H1 (cell line): ENCODE data around the gene INO80. TPM values are rescaled to one million over a fixed set of nuclear protein-coding genes. Genes with fewer than 3 reads are reported as not detected.

Experiments
- CTCF ChIA-PET: fragments of 300-600 bp; sonication (Branson Sonifier 250); formaldehyde crosslinking; loops from one replicate; lab custom pipeline; 2021; ENCODE audit not compliant: partially characterized antibody; lab: Charles Lee
- POLR2A ChIA-PET: fragments of 300-600 bp; sonication (Branson Sonifier 250); formaldehyde crosslinking; loops from one replicate; lab custom pipeline; 2021; ENCODE audit warnings: inconsistent platforms; ENCODE audit not compliant: partially characterized antibody; lab: Charles Lee
- DNase-seq, 2 experiments: peaks; one replicate each; pipeline versions ENCODE4 v3.0.0 to v3.0.0-alpha.2; 2010 to 2022; ENCODE audit warnings: low spot score in 2 of 2, low read depth in 1 of 2, mixed read lengths in 1 of 2
- FAIRE-seq: peaks from 2 replicates; lab custom pipeline; 2011; peaks lifted over from hg19 to GRCh38; lab: Jason Lieb, UNC
- H2AFZ ChIP-seq: 2 replicates; pipeline ENCODE4 v1.8.1; 2012; ENCODE audit warnings: low read length, inconsistent platforms
- H2AK5ac ChIP-seq: 2 replicates; pipeline ENCODE4 v1.6.1; 2013; ENCODE audit warnings: low read depth, low read length
- H2BK120ac ChIP-seq: replicated peaks from 2 replicates; pipeline ENCODE3; 2013; ENCODE audit warnings: low read depth, low read length, inconsistent platforms
- H2BK12ac ChIP-seq: 2 replicates; pipeline ENCODE4 v1.6.1; 2013; ENCODE audit warnings: low read depth, low read length
- H2BK15ac ChIP-seq: 2 replicates; pipeline ENCODE4 v1.6.1; 2013; ENCODE audit warnings: low read length
- H2BK20ac ChIP-seq: 2 replicates; pipeline ENCODE4 v1.6.1; 2013; ENCODE audit warnings: low read length
- H2BK5ac ChIP-seq: 2 replicates; pipeline ENCODE4 v1.6.1; 2013; ENCODE audit warnings: low read depth, low read length
- H3K14ac ChIP-seq: 2 replicates; pipeline ENCODE4 v1.6.1; 2013; ENCODE audit warnings: inconsistent platforms; ENCODE audit not compliant: insufficient read length
- H3K18ac ChIP-seq: 2 replicates; pipeline ENCODE4 v1.6.1; 2013; ENCODE audit warnings: low read length; ENCODE audit errors: extremely low read depth
- H3K23ac ChIP-seq: 2 replicates; pipeline ENCODE4 v1.6.1; 2013; ENCODE audit warnings: inconsistent platforms; ENCODE audit not compliant: insufficient read length
- H3K23me2 ChIP-seq: 2 replicates; pipeline ENCODE4 v1.6.1; 2013; ENCODE audit warnings: low read depth, low read length
- H3K27ac ChIP-seq: 2 replicates; pipeline ENCODE4 v1.6.1; 2011; ENCODE audit warnings: low read depth, low read length, inconsistent platforms
- H3K27me3 ChIP-seq, 4 experiments: replicated peaks in 1 of 4; 1 replicate in 1 of 4; 2 replicates in 3 of 4; pipeline versions ENCODE4 v1.6.1 to v1.8.1; 2011 to 2013; ENCODE audit warnings: low read length in 3 of 4, mild to moderate bottlenecking in 3 of 4, inconsistent platforms in 2 of 4, mixed read lengths in 2 of 4, moderate library complexity in 1 of 4; ENCODE audit not compliant: control insufficient read depth in 3 of 4, insufficient read depth in 3 of 4; ENCODE audit errors: extremely low read depth in 1 of 4
- H3K36me3 ChIP-seq, 4 experiments: 2 replicates each; pipeline versions ENCODE4 v1.6.1 to v1.8.1; 2011 to 2013; ENCODE audit warnings: mild to moderate bottlenecking in 4 of 4, low read length in 3 of 4, moderate library complexity in 2 of 4, control low read depth in 1 of 4, inconsistent platforms in 1 of 4; ENCODE audit not compliant: insufficient read depth in 4 of 4, control insufficient read depth in 2 of 4
- H3K4ac ChIP-seq: replicated peaks from 2 replicates; pipeline ENCODE3; 2013; ENCODE audit warnings: low read length, low read depth, mixed read lengths, inconsistent platforms; ENCODE audit not compliant: insufficient read length
- H3K4me1 ChIP-seq, 4 experiments: replicated peaks in 1 of 4; 1 replicate in 1 of 4; 2 replicates in 3 of 4; pipeline versions ENCODE4 v1.6.1 to v1.8.1; 2011 to 2013; ENCODE audit warnings: low read length in 3 of 4, inconsistent platforms in 2 of 4, mixed read lengths in 1 of 4; ENCODE audit not compliant: insufficient read depth in 4 of 4, control insufficient read depth in 3 of 4
- H3K4me2 ChIP-seq, 2 experiments: 2 replicates each; pipeline versions ENCODE4 v1.6.1 to v1.8.1; 2011 to 2013; ENCODE audit warnings: low read depth in 2 of 2, low read length in 2 of 2, control low read depth in 1 of 2, inconsistent platforms in 1 of 2, mild to moderate bottlenecking in 1 of 2; ENCODE audit not compliant: insufficient read depth in 1 of 2
- H3K4me3 ChIP-seq, 4 experiments: fragments of 200-600, 300-600 bp in 1 of 4; sonication (generic), shearing (Covaris generic), sonication (Bioruptor Twin) in 1 of 4; 2 replicates each; pipeline versions ENCODE4 v1.5.1 to v1.8.1; 2011 to 2016; ENCODE audit warnings: low read length in 4 of 4, low read depth in 3 of 4, control low read depth in 2 of 4, inconsistent platforms in 2 of 4, mild to moderate bottlenecking in 2 of 4, mixed read lengths in 1 of 4, moderate library complexity in 1 of 4; ENCODE audit not compliant: insufficient read depth in 2 of 4; ENCODE audit errors: extremely low read depth in 1 of 4
- H3K56ac ChIP-seq: replicated peaks from 2 replicates; pipeline ENCODE3; 2013; ENCODE audit warnings: low read depth, mild to moderate bottlenecking, mixed read lengths, low read length, inconsistent platforms; ENCODE audit not compliant: insufficient read length
- H3K79me1 ChIP-seq: 2 replicates; pipeline ENCODE4 v1.6.1; 2013; ENCODE audit warnings: low read depth, low read length, control low read depth
- H3K79me2 ChIP-seq, 2 experiments: 2 replicates each; pipeline versions ENCODE4 v1.6.1 to v1.8.1; 2012 to 2013; ENCODE audit warnings: low read length in 2 of 2, mild to moderate bottlenecking in 2 of 2, inconsistent platforms in 1 of 2; ENCODE audit not compliant: insufficient read depth in 2 of 2, control insufficient read depth in 1 of 2
- H3K9ac ChIP-seq, 4 experiments: replicated peaks in 1 of 4; 1 replicate in 1 of 4; 2 replicates in 3 of 4; pipeline versions ENCODE4 v1.6.1 to v1.8.1; 2011 to 2013; ENCODE audit warnings: low read depth in 3 of 4, low read length in 3 of 4, control low read depth in 2 of 4, mild to moderate bottlenecking in 2 of 4, moderate library complexity in 2 of 4, inconsistent platforms in 1 of 4; ENCODE audit errors: extremely low read depth in 1 of 4
- H3K9me3 ChIP-seq, 2 experiments: 2 replicates each; pipeline versions ENCODE4 v1.6.1 to v1.8.1; 2012 to 2013; ENCODE audit warnings: mild to moderate bottlenecking in 2 of 2, moderate library complexity in 2 of 2, control low read depth in 1 of 2, inconsistent platforms in 1 of 2, low read depth in 1 of 2, low read length in 1 of 2, mixed read lengths in 1 of 2; ENCODE audit not compliant: insufficient read depth in 2 of 2
- H4K20me1 ChIP-seq, 2 experiments: replicated peaks in 1 of 2; 2 replicates each; pipeline versions ENCODE3 to v1.8.1; 2011 to 2013; ENCODE audit warnings: inconsistent platforms in 2 of 2, low read length in 2 of 2, mild to moderate bottlenecking in 1 of 2; ENCODE audit not compliant: insufficient read depth in 2 of 2, control insufficient read depth in 1 of 2
- H4K5ac ChIP-seq: 2 replicates; pipeline ENCODE4 v1.6.1; 2013; ENCODE audit warnings: low read length, low read depth, mixed read lengths, inconsistent platforms; ENCODE audit not compliant: insufficient read length
- H4K8ac ChIP-seq: 2 replicates; pipeline ENCODE4 v1.8.0; 2013; ENCODE audit warnings: mild to moderate bottlenecking, moderate library complexity, low read length, inconsistent platforms; ENCODE audit not compliant: insufficient read depth; ENCODE audit errors: extremely low read depth
- H4K91ac ChIP-seq: replicated peaks from 2 replicates; pipeline ENCODE3; 2013; ENCODE audit warnings: low read length, mixed read lengths, inconsistent platforms; ENCODE audit not compliant: insufficient read length
- CTCF ChIP-seq, 3 experiments: IDR thresholded peaks; 1 replicate in 2 of 3; 2 replicates in 1 of 3; pipeline versions ENCODE4 v1.5.1 to v1.6.1; 2011; ENCODE audit warnings: low read length in 3 of 3, mild to moderate bottlenecking in 3 of 3, inconsistent platforms in 2 of 3, low read depth in 1 of 3, moderate library complexity in 1 of 3; ENCODE audit not compliant: insufficient read depth in 1 of 3; ENCODE audit errors: control extremely low read depth in 1 of 3
- EZH2 ChIP-seq: fragments of 200-600 bp; sonication (generic); IDR thresholded peaks from 2 replicates; pipeline ENCODE4 v1.7.1; 2012; ENCODE audit warnings: low read depth, mild to moderate bottlenecking, moderate library complexity, low read length, inconsistent platforms; ENCODE audit not compliant: severe bottlenecking
- JUN ChIP-seq: IDR thresholded peaks from 2 replicates; pipeline ENCODE4 v1.6.1; 2011; ENCODE audit warnings: low read depth, mild to moderate bottlenecking, improper control_type of control experiment, low read length
- RAD21 ChIP-seq, 2 experiments: IDR thresholded peaks in 1 of 2; conservative IDR thresholded peaks in 1 of 2; 2 replicates each; pipeline ENCODE4 v1.6.1; 2011; ENCODE audit warnings: low read depth in 2 of 2, low read length in 2 of 2, improper control_type of control experiment in 1 of 2, inconsistent platforms in 1 of 2, mild to moderate bottlenecking in 1 of 2, moderate library complexity in 1 of 2
- WGBS, 2 experiments: shearing (Covaris generic) in 1 of 2; methylation state at CpG; one replicate each; pipeline versions ENCODE4 v1.1.6 to v1.1.7; 2013 to 2015; ENCODE audit warnings: low lambda C conversion rate in 2 of 2, mixed read lengths in 2 of 2, inconsistent platforms in 1 of 2, low coverage in 1 of 2, missing lambda C conversion rate in 1 of 2; ENCODE audit not compliant: insufficient replicate concordance in 2 of 2, insufficient coverage in 1 of 2, insufficient read length in 1 of 2; ENCODE audit errors: extremely low coverage in 1 of 2, missing lambda C conversion rate in 1 of 2; 5-methylcytosine and 5-hydroxymethylcytosine counted together
- polyA plus RNA-seq, 7 experiments: library from polyadenylated mRNA; depleted of rRNA in 3 of 7; stranded (reverse) in 5 of 7; unstranded in 2 of 7; fragments of >200 nt in 5 of 7; fragments of 200-250 nt in 2 of 7; gene quantifications; 1 replicate in 5 of 7; 2 replicates in 1 of 7; 4 replicates in 1 of 7; pipeline versions ENCODE4 v1.2.1 to v1.2.3, GENCODE V29; 2011 to 2013; ENCODE audit warnings: missing spikeins in 2 of 7, mixed read lengths in 2 of 7
- total RNA-seq: library from RNA; stranded (reverse); fragmentation: NEBNext Ultra II Directional; extraction: Animal tissue kit (Norgen Biotek cat#: 25700); gene quantifications from 2 replicates; pipeline ENCODE4 v1.2.1, GENCODE V29; 2021

INO80 gene
- total and polyA plus RNA-seq, 2 of the 8 experiments (the other 6 are each of a cell fraction or from before 2014, with no cell fraction given): 4.3 to 24.5 TPM

GRCh38 chr15:41018534-41018933, 97.5 kb downstream of the INO80 start:
- Histone ChIP-seq H3K23ac (no peak overlapping the region), H3K27ac (no peak overlapping the region), H3K4me3 (no peak overlapping the region), H3K23me2 (no peaks in the 10 kb centered on the region)
- no peak for TF ChIP-seq JUN
- TF ChIP-seq CTCF (IDR thresholded peaks at IDR 0.05; ENCODE audit: control extremely low read depth in 1 of 3, insufficient read depth in 1 of 3, low read depth in 1 of 3, low read length in 3 of 3): peak in 1 of 3 experiments; percentile 13; a peak in 1 of 4 replicates
- peak; percentile 40 to 46 for TF ChIP-seq RAD21 (IDR thresholded peaks at IDR 0.05 in 1 of 2, conservative IDR thresholded peaks at IDR 0.05 in 1 of 2; ENCODE audit: low read depth in 2 of 2, low read length in 2 of 2)
- no peak for TF ChIP-seq EZH2
- TF ChIP-seq, all 59 proteins: peak for 2
- H3K9ac ChIP-seq: no peak overlapping the region
- no peaks in the 10 kb centered on the region for H3K4me1 ChIP-seq
- no peak overlapping the region for H4K8ac ChIP-seq
- no peak overlapping the region for H3K4ac ChIP-seq
- H3K79me2 ChIP-seq: no peaks in the 10 kb centered on the region
- H3K14ac ChIP-seq: no peak overlapping the region
- DNase-seq: no peak
- H2BK12ac ChIP-seq: no peak overlapping the region
- no peak overlapping the region for H3K18ac ChIP-seq
- CTCF ChIA-PET: interaction anchor here (0.8 to 13.4 kb wide), 15 partner anchors 11 to 161 kb away, joined by 3 to 257 read pairs (median 4); no protein-coding TSS in a partner anchor
- H2AK5ac ChIP-seq: no peak overlapping the region
- peaks cover 0 to 7% of the 10 kb centered on the region in 2 experiments for H4K20me1 ChIP-seq
- peaks cover 0 to 36% (median 26%) of the 10 kb centered on the region in 4 experiments for H3K36me3 ChIP-seq
- H3K79me1 ChIP-seq: peaks cover 2% of the 10 kb centered on the region; the same call in 1 of the 2 replicates
- H2AFZ ChIP-seq: no peak overlapping the region
- H3K27me3 ChIP-seq: no peaks in the 10 kb centered on the region
- H2BK5ac ChIP-seq: no peak overlapping the region
- H4K5ac ChIP-seq: no peak overlapping the region
- no peak for FAIRE-seq
- H3K56ac ChIP-seq: no peak overlapping the region
- no peak overlapping the region for H4K91ac ChIP-seq
- no peak overlapping the region for H2BK120ac ChIP-seq
- POLR2A ChIA-PET: interaction anchor here (0.6 kb wide), 1 partner anchor 595 kb away, joined by 3 read pairs; no protein-coding TSS in a partner anchor
- no peak overlapping the region for H3K4me2 ChIP-seq
- no peaks in the 10 kb centered on the region for H3K9me3 ChIP-seq
- H2BK15ac ChIP-seq: no peak overlapping the region
- H2BK20ac ChIP-seq: no peak overlapping the region
- 79% methylated on average over 1 of the region's 1 CpG; no CpG with 5 or more reads in 1 of the 2 experiments for WGBS, 2 experiments
